TTC549 (cell line): Measurements from ENCODE around the gene MFSD6.
"Not testable (repeated sequence)": the region's sequence is repeated elsewhere in the genome, so short reads cannot be mapped to it uniquely, and the experiment has no call there.

Experiments used
- FAIRE-seq: peaks from 2 replicates; lab custom pipeline; 2012; peaks lifted over from hg19 to GRCh38; lab: Jason Lieb, UNC

The MFSD6 gene

GRCh38 chr2:190466819-190467446 lies 58.8 kb downstream of the MFSD6 start:
- FAIRE-seq, result no peak

- FAIRE-seq, result no peak
These were observed 59.5 kb downstream of the MFSD6 start for GRCh38 chr2:190467575-190468083.

GRCh38 chr2:190468354-190468753 lies 60.2 kb downstream of the MFSD6 start:
- not testable (repeated sequence) for FAIRE-seq

- no peak for FAIRE-seq
These were observed 60.8 kb downstream of the MFSD6 start for GRCh38 chr2:190468814-190469569.

GRCh38 chr2:190469771-190470170 lies 61.6 kb downstream of the MFSD6 start:
- FAIRE-seq, result no peak

- FAIRE-seq, result no peak
These were observed 62.2 kb downstream of the MFSD6 start for GRCh38 chr2:190470256-190470826.

GRCh38 chr2:190477661-190478454 lies 69.7 kb downstream of the MFSD6 start:
- FAIRE-seq, result no peak

GRCh38 chr2:190478572-190479195 lies 70.5 kb downstream of the MFSD6 start:
- no peak for FAIRE-seq

- FAIRE-seq, result no peak
These were observed 73.2 kb downstream of the MFSD6 start for GRCh38 chr2:190481339-190481738.

GRCh38 chr2:190482451-190482850 lies 74.3 kb downstream of the MFSD6 start:
- no peak for FAIRE-seq

GRCh38 chr2:190486037-190486623 lies 78.0 kb downstream of the MFSD6 start:
- no peak for FAIRE-seq

GRCh38 chr2:190488516-190489233 lies 80.5 kb downstream of the MFSD6 start:
- FAIRE-seq, result no peak

GRCh38 chr2:190489475-190489874 lies 81.3 kb downstream of the MFSD6 start:
- no peak for FAIRE-seq

GRCh38 chr2:190490502-190490901 lies 82.3 kb downstream of the MFSD6 start:
- no peak for FAIRE-seq

GRCh38 chr2:190493095-190493494 lies 84.9 kb downstream of the MFSD6 start:
- no peak for FAIRE-seq

- not testable (repeated sequence) for FAIRE-seq
These were observed 86.6 kb downstream of the MFSD6 start for GRCh38 chr2:190494600-190495227.

GRCh38 chr2:190497428-190497827 lies 89.3 kb downstream of the MFSD6 start:
- FAIRE-seq, result no peak

GRCh38 chr2:190499273-190499672 lies 91.1 kb downstream of the MFSD6 start:
- FAIRE-seq, result no peak

GRCh38 chr2:190500054-190500502 lies 91.9 kb downstream of the MFSD6 start:
- no peak for FAIRE-seq

- FAIRE-seq, result no peak
These were observed 93.1 kb downstream of the MFSD6 start for GRCh38 chr2:190501231-190501630.
